GM18508 (cell line): ENCODE results near the gene FRMPD1.
"Not testable (repeated sequence)": the region's sequence is repeated elsewhere in the genome, so short reads cannot be mapped to it uniquely, and the experiment has no call there.

Experiments
- ATAC-seq: cut with Tn5 transposase; IDR thresholded peaks from one replicate; pipeline ENCODE4 v1.9.1; 2021; ENCODE audit warnings: moderate number of reproducible peaks; ENCODE audit not compliant: insufficient read depth, unreplicated experiment

The FRMPD1 gene

DNA sequence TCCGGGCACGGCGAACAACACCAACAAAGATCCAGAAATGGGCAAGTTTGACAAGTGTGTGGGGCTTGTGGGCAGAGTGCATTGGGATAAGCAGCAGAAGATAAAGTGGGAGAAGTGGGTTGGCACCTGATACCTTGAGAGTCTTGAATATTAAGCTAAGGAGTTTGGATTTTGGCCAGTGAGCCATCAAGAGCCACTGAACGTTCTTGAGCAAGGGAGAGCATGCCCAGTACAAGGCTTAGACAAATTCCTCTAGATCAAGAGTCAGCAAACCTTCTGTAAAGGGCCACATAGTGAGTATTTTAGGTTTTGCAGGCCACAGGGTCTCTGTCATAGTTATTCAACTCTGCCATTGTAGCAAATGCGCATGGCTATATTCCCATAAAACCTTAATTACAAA lies 76.3 kb downstream of the FRMPD1 start:
- no peak for ATAC-seq

DNA sequence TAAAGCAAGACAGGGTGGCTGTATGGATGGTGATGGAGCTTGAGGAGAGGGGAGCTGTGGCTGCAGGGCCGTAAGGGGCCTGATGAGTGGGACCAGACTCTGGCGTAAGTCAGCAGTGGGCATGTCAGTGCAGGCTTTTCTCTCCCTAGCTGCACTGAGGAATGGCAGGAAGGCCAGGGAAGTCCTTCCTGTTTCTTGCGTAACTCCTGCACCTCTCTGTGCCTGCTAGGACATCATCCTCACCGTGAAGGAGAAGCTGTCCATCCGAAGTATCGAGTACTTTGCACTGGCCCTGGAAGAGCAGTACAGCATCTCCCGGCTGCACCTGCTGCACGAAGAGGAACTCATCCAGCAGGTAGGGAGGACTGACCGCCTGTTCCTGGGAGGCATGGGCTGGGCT lies 78.7 kb downstream of the FRMPD1 start:
- ATAC-seq: no peak

DNA sequence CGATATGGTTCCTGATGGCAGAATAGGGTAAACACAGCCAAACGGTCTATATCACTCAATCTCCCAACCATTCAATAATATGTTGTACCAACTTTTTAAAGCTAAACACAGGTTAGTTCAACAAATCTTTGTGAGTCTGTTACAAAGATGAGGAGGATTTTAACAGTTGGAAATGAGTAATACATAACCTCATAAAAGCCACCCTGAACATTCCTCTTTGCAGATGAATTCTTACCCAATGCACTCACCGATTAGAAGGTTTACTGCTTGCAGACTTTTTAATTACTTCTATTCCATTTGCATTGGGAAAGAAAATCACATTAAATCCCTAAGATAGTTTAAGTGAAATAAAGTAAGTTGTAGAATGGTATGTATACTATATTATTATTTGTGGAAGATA lies 79.5 kb downstream of the FRMPD1 start:
- ATAC-seq: no peak

DNA sequence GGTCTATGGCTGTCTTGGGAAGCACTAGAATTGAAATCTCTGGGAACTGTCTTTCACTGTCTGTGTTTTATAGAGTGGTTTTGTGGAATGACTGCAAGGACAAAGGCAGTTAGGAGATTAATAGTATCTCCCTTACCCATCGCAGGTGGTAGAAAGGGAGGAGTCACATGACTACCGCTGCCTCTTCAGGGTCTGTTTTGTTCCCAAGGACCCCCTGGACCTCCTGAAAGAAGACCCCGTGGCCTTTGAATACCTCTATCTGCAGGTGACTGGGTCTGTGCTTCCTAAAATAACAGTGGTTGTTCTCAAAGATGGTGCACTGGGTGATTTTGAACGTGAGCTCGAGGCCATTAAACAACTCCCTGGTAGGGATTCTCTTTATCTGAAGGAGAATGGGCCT lies 80.1 kb downstream of the FRMPD1 start:
- ATAC-seq: no peak

DNA sequence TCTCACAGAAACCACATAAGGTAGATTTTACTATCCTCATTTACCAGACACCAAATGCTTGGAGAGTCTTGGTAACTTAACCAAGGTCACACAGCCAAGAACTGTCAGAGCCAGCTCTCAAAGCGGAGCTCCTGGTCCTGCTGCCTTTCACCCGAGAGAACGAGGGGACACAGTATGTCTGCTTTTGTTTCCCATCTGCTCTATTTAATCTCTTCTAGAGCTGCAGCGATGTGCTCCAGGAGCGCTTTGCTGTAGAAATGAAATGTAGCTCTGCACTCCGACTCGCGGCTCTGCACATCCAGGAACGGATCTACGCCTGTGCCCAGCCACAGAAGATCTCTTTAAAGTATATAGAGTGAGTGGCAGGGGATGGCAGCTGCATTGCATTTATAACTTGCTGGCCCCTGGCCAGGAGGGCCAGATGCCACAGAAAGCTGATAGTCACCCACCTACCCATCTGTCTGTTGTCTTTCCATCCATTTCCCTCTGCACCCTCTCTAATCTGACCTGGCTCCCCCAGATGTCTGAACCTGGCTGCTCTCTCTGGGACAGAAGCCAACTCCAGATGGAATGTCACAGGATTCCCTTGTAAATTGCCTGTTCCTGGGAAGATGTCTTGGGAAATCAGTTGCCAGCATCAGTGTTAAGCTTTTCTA lies 81.5 kb downstream of the FRMPD1 start:
- no peak for ATAC-seq

DNA sequence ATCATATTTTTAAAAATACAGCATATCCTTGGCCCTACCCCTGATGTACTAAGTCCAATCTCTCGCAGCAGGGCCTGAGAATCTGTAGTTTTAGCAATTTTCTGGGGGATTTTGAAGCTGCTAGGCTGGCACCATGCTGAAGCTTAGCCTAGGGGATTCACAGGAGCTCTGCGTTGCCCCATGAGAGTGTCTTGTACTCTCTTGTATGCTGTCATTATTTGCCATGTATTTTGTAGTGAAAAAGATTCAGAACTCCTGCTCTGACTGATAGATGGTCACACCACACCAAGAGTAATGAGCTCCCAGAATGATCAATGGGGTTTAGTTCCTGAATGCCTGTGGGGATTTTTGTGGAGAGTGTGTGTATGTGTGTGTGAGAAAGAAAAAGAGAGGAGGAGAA lies 82.2 kb downstream of the FRMPD1 start:
- ATAC-seq: no peak

DNA sequence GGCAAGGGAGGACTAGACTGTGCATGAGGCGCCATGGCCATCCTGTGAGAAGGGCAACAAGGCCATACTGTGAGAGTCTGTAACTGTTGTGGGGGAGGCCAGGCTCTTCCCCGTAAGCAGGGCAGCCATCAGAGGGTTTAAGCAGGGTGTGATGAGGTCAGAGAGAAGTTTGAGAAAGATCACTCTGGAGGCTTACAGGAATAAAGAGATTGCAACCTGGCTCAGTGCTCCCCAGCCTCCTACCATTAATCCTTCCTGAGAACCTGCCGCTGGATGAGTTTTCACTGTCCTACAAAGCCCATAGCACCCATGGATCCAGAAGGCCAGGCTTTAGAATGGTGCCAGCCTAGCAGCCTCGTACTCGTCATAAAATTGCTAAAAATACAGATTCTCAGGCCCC lies 88.5 kb downstream of the FRMPD1 start:
- ATAC-seq: no peak

DNA sequence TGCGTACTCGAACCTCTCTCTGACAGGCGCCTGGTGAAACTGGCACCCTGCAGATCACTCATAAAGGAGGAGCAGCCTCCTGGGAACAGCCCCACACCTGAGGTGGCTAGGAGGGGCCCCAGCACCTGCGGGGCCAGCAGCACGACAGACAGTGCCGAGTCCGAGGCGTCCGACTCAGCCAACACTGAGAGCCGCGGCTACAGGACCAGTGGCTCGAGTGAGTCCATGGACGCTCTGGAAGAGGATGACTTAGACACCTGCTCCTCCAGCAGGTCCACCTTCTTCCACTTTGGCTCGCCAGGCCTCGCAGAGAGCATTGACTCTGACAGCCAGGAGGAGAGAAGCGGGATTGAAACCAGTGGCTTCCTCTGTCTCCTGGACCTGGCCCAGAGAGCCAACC lies 89.4 kb downstream of the FRMPD1 start:
- no peak for ATAC-seq

DNA sequence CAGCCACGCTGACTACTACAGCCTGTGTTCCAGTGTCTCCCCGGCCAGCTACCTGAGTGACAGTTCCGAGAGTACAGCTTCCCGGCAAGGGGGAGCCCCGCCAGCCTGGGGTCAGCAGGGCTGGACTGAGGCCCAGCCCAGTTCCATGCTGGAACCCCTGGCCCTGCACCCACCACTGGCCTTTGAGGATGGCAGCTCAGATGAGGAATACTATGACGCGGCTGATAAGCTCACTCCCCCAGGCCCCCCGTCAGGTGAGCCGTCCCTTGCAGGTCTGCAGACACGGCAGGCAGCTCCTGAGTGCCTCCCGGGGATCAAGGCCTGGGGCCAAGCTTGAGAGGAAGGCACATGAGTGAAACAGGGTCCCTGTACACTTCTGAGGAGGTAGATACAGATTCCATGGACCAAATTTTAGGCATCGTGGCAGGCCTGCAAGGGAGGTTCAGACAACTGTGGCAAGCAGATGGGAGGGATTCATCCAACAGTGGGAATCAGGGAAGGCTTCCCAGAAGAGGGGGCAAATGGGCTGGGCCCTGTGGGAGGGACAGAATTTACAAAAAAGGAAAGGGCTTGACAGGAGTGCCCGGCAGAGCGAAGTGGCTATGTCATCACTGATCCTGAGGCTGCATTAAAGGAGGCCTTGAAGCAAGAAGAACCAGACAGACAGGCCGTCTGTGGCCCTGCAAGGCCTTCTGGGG lies 90.0 kb downstream of the FRMPD1 start:
- no peak for ATAC-seq

DNA sequence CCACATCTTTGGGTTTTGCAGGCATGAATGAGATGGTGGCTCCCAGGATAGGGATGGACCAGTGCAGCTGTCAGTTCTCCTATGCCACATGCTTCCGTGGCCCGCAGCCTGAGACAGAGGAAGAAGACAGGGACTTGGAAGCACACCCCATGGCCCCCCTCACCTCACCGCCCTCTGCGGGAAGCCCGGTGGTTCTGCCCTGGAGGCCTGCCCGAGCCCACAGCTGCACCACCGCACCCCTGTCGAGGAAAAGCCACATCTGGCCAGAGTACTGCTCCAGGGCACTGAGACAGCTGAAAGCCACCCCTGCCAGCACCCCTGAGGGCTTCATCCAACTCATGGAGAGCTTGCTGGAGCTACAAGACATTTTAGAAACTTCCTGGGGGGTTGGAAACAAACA lies 95.2 kb downstream of the FRMPD1 start:
- ATAC-seq: no peak

DNA sequence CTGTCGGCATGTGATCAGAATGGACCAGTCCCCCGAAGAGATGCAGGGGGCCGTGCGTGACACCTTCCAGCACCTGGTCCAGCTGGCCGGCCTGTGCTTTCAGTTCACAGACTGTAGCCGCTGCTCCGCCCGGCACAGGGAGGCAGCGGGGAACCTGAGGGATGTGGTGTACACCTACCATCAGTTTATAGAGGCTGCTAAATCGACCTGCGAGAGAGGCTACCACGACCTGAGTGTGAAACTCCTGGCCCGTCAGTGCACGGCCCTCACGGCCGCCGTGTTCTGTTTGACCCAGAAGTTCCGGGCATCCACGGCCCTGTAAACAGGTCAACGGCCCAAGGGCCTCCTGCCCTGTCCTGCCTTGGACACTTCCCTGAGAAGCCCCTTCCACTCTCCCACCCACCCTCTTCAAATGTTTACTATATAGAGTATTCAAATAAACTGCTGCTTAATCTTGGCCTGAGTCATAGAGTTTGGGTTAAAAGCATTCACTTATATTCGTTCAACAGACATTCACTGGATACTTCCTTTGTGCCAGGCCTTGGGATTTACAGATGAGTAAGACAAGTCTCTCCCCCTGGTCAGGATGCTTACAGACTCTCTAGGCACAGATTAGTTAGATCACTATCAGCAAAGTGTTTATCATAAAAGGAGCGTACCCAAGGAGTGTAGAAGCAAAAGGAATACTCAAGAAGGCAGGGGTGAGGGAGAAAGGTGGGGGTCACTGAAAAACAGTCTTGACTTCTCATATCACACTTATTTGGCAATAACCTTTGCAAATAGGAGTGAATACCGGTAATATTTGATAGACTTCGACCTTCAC lies 95.9 kb downstream of the FRMPD1 start:
- no peak for ATAC-seq

DNA sequence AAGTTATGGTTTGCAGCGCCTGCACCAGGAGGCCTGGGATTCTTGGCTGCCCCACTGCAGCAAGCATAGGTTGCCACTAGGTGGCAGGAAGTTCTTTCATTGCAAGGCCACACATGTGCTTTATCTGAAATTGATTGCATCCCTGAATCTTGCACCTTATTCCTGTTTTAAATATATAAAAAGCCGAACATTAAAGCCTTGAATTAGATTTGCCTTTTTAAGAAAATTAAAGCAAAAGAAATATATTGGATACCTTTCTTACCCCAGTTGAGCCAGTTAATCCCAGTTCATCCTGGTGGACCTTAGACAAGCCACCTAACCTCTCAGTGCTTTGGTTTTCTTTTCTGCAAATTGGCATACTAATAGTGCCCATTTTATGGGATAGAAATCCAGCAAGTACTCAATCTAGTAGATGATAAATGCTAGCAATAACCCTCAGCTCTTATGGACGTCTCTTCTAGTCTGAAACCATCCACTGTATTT lies 96.6 kb downstream of the FRMPD1 start:
- no peak for ATAC-seq

DNA sequence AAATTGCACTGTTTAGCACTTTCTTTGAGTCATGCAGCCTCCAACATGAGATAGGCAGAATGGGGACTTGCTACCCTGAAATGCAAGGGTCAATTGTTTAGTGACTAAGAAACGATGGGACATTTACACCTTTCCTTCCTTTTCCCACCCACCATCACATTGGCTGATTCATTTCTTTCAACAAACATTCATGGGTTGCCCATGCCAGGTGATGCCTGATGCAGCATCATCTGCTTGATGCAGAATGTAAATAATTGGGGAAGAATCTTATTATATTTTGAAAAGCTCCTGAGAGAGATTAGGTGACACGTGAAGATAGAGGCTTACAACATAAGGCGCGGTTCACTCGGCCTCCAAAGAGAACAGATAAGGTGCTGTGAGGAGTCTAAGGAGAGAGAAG lies 98.4 kb downstream of the FRMPD1 start:
- ATAC-seq: no peak

DNA sequence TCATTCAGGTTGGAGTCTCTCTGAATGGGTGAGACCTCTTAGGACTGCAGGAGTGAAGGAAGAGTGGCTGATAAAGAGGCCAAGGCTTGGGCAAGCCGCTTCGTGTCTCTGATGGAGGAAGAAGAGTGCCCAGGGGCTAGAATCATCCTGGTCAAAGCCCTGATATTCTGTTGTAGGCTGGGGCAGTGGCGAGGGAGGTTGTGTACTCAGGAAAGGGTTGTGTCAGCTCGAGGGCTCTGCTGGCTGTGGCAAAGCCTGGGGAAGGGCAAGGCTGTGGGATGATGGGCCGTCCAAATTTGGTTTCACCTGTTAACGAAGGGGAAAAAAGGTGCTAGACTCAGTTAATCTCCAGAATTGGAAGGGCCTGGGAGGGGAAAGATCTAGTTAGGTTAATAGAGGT lies 100.4 kb downstream of the FRMPD1 start:
- no peak for ATAC-seq

DNA sequence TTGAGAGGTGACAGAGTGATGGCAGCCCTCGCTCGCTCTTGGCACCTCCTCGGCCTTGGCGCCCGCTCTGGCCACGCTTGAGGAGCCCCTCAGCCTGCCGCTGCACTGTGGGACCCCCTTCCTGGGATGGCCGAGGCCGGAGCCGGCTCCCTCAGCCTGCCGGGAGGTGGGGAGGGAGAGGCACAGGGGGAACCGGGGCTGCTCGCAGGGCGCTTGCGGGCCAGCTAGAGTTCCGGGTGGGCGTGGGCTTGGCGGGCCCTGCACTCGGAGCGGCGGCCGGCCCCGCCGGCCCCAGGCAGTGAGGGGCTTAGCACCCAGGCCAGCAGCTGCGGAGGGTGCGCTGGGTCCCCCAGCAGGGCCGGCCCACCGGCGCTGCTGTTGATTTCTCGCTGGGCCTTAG lies 101.0 kb downstream of the FRMPD1 start:
- ATAC-seq: not testable (repeated sequence)

DNA sequence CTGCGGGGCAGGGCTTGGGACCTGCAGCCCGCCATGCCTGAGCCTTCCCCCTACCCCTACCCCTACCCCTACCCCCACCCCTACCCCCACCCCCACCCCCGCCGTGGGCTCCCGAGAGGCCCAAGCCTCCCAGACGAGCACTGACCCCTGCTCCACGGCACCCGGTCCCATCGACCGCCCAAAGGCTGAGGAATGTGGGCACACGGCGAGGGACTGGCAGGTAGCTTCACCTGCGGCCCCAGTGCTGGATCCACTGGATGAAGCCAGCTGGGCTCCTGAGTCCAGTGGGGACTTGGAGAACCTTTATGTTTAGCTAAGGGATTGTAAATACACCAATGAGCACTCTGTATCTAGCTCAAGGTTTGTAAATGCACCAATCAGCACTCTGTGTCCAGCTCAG lies 101.4 kb downstream of the FRMPD1 start:
- not testable (repeated sequence) for ATAC-seq

DNA sequence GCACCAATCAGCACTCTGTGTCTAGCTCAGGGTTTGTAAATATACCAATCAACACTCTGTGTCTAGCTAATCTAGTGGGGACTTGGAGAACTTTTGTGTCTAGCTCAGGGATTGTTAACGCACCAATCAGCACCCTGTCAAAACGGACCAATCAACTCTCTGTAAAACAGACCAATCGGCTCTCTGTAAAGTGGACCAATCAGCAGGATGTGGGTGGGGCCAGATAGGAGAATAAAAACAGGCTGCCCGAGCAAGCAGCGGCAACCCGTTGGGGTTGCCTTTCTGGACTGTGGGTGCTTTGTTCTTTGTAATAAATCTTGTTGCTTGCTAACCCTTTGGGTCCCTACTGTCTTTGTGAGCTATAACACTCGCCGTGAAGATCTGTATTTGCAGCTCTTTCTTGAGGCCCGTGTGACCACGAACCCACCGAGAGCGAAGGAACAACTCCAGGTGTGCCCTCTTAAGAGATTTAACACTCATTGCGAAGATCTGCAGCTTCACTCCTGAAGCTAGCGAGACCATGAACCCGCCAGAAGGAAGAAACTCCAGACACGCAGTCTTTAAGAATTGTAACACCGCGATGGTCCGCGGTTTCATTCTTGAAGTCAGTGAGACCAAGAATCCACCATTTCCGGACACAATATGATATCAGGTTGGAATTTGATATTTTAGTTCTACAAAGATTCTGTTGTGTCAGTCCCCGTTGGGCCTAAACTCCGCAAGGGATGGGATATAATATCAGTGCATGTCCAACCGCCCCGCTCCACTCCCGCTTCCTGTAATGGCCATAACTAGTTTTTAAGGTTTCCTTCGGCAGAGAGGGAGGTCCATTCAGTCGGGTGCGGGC lies 102.1 kb downstream of the FRMPD1 start:
- ATAC-seq: no peak

DNA sequence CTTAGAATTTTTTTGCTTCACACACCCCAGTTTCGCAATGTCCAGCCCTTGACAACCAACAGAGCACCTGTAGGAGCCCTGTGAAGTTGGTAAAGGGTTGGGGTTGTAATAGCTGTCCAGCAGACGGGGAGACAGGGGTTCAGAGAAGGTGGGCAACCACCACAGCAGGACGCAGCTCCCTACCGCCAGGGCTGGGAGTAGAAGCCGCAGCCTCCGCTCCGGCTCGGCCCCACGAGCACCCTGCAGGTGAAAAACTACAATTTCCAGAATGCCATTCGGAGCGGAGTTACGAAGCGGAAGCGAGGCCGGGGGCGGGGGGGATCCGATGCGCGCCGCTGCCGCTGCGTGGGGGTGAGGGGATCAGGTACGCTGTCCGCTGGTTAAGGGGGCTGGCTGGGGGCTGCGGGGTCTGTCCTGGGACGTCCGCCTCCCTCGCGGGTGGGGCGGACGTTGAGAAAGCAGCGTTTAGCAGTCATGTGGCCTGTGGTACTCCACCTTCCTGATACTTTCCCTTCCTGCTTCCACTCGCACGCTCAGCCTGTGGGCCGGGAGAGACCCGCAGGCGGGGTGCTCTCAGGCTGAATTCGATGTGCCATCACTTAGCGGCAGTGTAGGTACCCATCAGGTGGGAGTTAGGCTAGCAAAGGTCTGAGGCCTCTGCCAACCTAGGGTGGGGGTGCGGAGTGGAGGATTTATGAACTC lies 102.9 kb downstream of the FRMPD1 start, which contains the start of gene TRMT10B:
Gene TRMT10B, plus strand, starts transcription at position 317 of the 702 bp plus-strand sequence. CDS start 8,127 bp downstream, outside the sequence.
- ATAC-seq: no peak

DNA sequence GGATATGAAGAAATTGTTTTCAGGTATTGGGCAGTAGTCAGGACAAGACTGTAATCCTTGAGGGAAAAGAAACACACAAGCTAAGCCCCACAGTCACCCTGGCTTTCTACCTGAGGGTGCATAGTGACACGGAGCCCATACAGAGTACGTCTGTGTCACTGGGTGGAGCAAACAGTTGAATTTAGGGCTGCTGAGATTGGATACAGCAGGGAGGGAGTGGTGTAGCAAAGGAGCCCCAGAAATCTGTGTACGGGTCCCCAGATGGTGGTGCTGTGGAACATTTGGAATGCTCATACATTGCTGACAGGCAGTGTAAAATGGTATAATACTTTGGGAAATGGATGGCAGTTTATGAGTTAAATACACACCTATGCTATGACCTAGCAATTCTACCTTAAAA lies 108.0 kb downstream of the FRMPD1 start:
- ATAC-seq: no peak
